Smooth muscle cell (in vitro differentiated cells): ENCODE measurements around the gene PHF5A. TPM values are rescaled to one million over a fixed set of nuclear protein-coding genes. Genes with fewer than 3 reads are reported as not detected.

ENCODE experiments used
- DNase-seq: peaks from one replicate; lab custom pipeline; 2025; ENCODE audit not compliant: unreplicated experiment; lab: John Stamatoyannopoulos, UW
- H2AFZ ChIP-seq: fragments of 200-600 bp; sonication (generic); 2 replicates; pipeline ENCODE4 v1.6.0; 2016; ENCODE audit warnings: antibody characterized with exemption, low read depth, mild to moderate bottlenecking
- H3F3A ChIP-seq: fragments of 200-600 bp; sonication (generic); 2 replicates; pipeline ENCODE4 v1.6.0; 2017; ENCODE audit warnings: antibody characterized with exemption, low read depth
- H3K27ac ChIP-seq: fragments of 200-600 bp; sonication (generic); 2 replicates; pipeline ENCODE4 v1.5.1; 2016; ENCODE audit warnings: low read depth, mild to moderate bottlenecking
- H3K27me3 ChIP-seq: fragments of 200-600 bp; sonication (generic); 2 replicates; pipeline ENCODE4 v1.6.1; 2016; ENCODE audit warnings: low read depth, mild to moderate bottlenecking
- H3K36me3 ChIP-seq: fragments of 200-600 bp; sonication (generic); 2 replicates; pipeline ENCODE4 v1.5.1; 2016; ENCODE audit warnings: low read depth
- H3K4me1 ChIP-seq: fragments of 200-600 bp; sonication (generic); 2 replicates; pipeline ENCODE4 v1.5.1; 2016; ENCODE audit warnings: low read depth
- H3K4me2 ChIP-seq: fragments of 200-600 bp; sonication (generic); 2 replicates; pipeline ENCODE4 v1.6.0; 2016; ENCODE audit warnings: mild to moderate bottlenecking
- H3K4me3 ChIP-seq: fragments of 200-600 bp; sonication (generic); 2 replicates; pipeline ENCODE4 v1.5.1; 2016; ENCODE audit warnings: mild to moderate bottlenecking
- H3K79me2 ChIP-seq: fragments of 200-600 bp; sonication (generic); 2 replicates; pipeline ENCODE4 v1.6.0; 2016; ENCODE audit warnings: low read depth, mild to moderate bottlenecking
- H3K9ac ChIP-seq: fragments of 200-600 bp; sonication (generic); 2 replicates; pipeline ENCODE4 v1.6.0; 2016; ENCODE audit warnings: low read depth
- H3K9me3 ChIP-seq: fragments of 200-600 bp; sonication (generic); replicated peaks from 2 replicates; pipeline ENCODE4 v1.5.1; 2016; ENCODE audit warnings: low read depth
- H4K20me1 ChIP-seq: fragments of 200-600 bp; sonication (generic); 2 replicates; pipeline ENCODE4 v1.6.0; 2016; ENCODE audit warnings: low read depth
- CTCF ChIP-seq: fragments of 200-600 bp; sonication (generic); IDR thresholded peaks from 2 replicates; pipeline ENCODE4 v1.5.1; 2017; ENCODE audit warnings: borderline replicate concordance, mild to moderate bottlenecking, antibody characterized with exemption; ENCODE audit not compliant: insufficient read depth, poor library complexity, severe bottlenecking
- WGBS: methylation state at CpG from one replicate; pipeline ENCODE4 v1.1.7; 2016; ENCODE audit warnings: low lambda C conversion rate; 5-methylcytosine and 5-hydroxymethylcytosine counted together
- polyA plus RNA-seq: library from polyadenylated mRNA; unstranded; fragments of >200 nt; fragmentation: Nextera tagmentation; extraction: Ambion mirVana; gene quantifications from 2 replicates; pipeline ENCODE4 v1.2.1, GENCODE V29; 2016
- total RNA-seq: library from RNA; depleted of rRNA; stranded (reverse); fragments of >200 nt; gene quantifications from 2 replicates; pipeline ENCODE4 v1.2.3, GENCODE V29; 2014

The PHF5A gene
- total and polyA plus RNA-seq, 2 experiments from 2014 or later = 19.4 to 28.3 TPM

DNA sequence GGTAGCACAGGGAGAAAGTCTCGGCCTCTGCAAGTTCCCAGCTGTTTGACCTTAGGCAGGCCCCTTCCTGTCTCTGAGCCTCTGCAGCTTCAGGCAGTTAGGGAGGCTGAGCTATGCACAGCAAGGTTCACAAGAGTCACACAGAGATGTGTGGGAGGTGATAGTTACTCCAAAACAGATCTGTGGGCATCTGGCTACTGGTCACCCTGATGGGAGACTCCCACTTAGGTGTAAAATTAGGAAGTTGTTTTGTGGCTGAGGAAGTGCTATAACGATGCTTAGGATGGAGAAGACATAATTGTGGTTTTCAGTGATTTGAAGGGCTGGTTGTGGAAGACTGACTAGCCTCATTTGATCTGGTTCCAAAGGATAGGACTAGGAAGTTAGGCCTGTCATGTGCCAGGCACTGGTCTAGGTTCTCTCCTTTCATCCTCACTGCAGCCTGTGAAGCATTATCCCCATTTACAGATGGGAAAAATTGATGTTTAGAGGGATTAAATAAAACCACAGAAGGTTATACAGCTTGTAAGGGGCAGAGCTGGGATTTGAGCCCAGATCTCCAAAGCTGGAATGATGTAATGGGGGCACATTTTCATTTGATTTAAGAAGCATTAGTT lies 13.9 kb upstream of the PHF5A start:
- peaks cover 18% of the 10 kb centered on the region for H3F3A ChIP-seq
- no peak overlapping the region for H3K4me3 ChIP-seq
- H3K9me3 ChIP-seq = no peaks in the 10 kb centered on the region
- no peak overlapping the region for H3K9ac ChIP-seq
- H3K27ac ChIP-seq = peak overlapping the region; percentile 50
- no peak overlapping the region for H2AFZ ChIP-seq
- no peak for DNase-seq
- H4K20me1 ChIP-seq = peaks cover 100% of the 10 kb centered on the region
- 55% methylated on average over 2 of the region's 2 CpGs for WGBS
- H3K27me3 ChIP-seq = no peaks in the 10 kb centered on the region
- no peak overlapping the region for H3K4me2 ChIP-seq
- H3K36me3 ChIP-seq = no peaks in the 10 kb centered on the region
- TF ChIP-seq CTCF = no peak
- H3K4me1 ChIP-seq = peaks cover 32% of the 10 kb centered on the region
- peaks cover 78% of the 10 kb centered on the region for H3K79me2 ChIP-seq

DNA sequence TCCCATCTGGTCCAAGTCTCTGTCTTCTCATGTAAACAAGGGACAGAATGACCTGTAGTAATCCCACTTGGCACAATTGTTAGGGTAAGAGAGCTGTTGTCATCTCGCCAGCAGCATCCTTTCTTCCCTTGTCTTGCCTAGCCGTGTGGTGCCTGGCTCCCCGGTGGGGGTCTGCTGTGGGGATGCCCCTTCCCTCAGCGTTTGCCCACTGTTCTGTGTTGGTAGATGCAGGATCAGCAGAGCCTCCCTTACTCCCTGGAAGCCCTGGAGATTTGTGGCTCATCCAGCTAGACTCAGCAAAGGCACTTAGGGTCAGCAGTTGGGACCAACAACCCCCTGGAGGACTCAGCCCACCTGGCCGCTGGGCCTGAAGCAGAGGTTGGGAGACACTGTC lies 13.4 kb upstream of the PHF5A start:
- no peak overlapping the region for H3K27ac ChIP-seq
- H3K9ac ChIP-seq = no peak overlapping the region
- peaks cover 100% of the 10 kb centered on the region for H4K20me1 ChIP-seq
- H3F3A ChIP-seq = peaks cover 18% of the 10 kb centered on the region
- H3K36me3 ChIP-seq = no peaks in the 10 kb centered on the region
- no peak overlapping the region for H2AFZ ChIP-seq
- H3K4me1 ChIP-seq = peaks cover 32% of the 10 kb centered on the region
- H3K9me3 ChIP-seq = no peaks in the 10 kb centered on the region
- H3K4me3 ChIP-seq = no peak overlapping the region
- H3K27me3 ChIP-seq = no peaks in the 10 kb centered on the region
- H3K4me2 ChIP-seq = no peak overlapping the region
- H3K79me2 ChIP-seq = peaks cover 78% of the 10 kb centered on the region
- 70% methylated on average over 5 of the region's 5 CpGs for WGBS
- no peak for DNase-seq
- TF ChIP-seq CTCF = no peak

DNA sequence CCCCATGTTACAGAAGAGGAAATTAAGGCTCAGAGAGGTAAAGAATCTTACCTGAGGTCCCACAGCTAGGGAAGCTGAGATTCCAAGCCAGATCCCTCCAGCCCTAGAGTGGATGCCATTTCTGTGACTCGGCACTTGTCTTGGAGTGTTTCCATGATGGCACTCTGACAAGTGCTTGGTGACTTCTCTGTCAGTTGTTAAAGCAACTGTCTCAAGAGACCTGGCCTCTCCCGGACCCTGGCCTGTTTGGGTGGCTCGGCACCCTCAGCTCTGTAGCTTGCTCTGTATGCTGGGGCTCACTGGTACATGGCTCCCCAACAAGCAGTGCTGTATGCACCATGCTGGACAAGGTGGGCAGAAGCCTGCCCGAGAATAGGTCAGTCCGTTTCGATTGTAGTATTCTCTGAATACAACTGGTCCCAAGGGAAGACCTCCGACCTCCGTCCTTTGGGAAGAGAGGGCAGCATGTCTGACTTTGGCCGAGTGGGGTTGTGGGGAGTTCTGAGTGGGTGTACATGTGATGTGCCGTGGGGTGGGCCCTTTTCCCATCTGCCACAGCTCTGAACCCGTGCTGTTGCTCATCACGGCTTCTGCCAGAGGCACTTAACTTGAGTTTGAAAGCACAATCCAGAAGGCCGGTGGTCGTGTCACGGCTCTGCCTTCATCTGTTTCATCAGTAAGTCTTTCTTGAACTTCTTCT lies 12.8 kb upstream of the PHF5A start:
- DNase-seq = no peak
- no peak overlapping the region for H3K27ac ChIP-seq
- no peak for TF ChIP-seq CTCF
- peaks cover 32% of the 10 kb centered on the region for H3K4me1 ChIP-seq
- H2AFZ ChIP-seq = no peak overlapping the region
- 95% methylated on average over 15 of the region's 15 CpGs for WGBS
- no peaks in the 10 kb centered on the region for H3K9me3 ChIP-seq
- peaks cover 100% of the 10 kb centered on the region for H4K20me1 ChIP-seq
- H3F3A ChIP-seq = peaks cover 18% of the 10 kb centered on the region
- H3K79me2 ChIP-seq = peaks cover 79% of the 10 kb centered on the region
- no peak overlapping the region for H3K4me3 ChIP-seq
- no peak overlapping the region for H3K9ac ChIP-seq
- H3K36me3 ChIP-seq = no peaks in the 10 kb centered on the region
- no peaks in the 10 kb centered on the region for H3K27me3 ChIP-seq
- H3K4me2 ChIP-seq = no peak overlapping the region

DNA sequence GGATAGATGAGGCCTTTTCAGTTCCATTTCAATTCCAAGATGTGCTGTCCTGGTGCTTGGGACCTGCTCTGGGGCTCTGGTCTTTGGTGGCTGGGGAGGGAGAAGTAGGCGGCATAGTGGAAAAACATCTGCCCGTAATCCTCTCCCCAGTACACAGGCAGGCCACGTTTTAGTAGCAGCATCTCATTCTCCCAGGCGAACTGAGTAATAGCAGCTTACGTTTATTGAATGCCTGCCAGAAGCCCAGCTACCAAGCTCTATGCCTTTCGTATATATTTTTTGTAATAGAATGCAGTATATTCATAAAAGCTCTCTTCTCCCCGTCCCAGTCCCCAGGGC lies 11.9 kb upstream of the PHF5A start:
- Histone ChIP-seq H4K20me1 (peaks cover 100% of the 10 kb centered on the region), H3K27ac (peak overlapping the region; percentile 28), H3K79me2 (peaks cover 81% of the 10 kb centered on the region), H3K9me3 (no peaks in the 10 kb centered on the region), H3K4me2 (no peak overlapping the region), H2AFZ (no peak overlapping the region), H3K9ac (no peak overlapping the region), H3K4me3 (no peak overlapping the region), H3K27me3 (no peaks in the 10 kb centered on the region), H3K36me3 (no peaks in the 10 kb centered on the region), H3K4me1 (peaks cover 32% of the 10 kb centered on the region), H3F3A (peaks cover 18% of the 10 kb centered on the region)
- 50% methylated on average over 7 of the region's 7 CpGs for WGBS
- no peak for TF ChIP-seq CTCF
- DNase-seq = no peak
